HEK293T (cell line): Measurements from ENCODE around the gene DSG2.

Experiments used
- CTCF ChIA-PET: fragments of 350-600 bp; formaldehyde crosslinking; extraction: SDS; loops from one replicate; lab custom pipeline; 2021; ENCODE audit warnings: antibody characterized with exemption, inconsistent platforms; lab: Yijun Ruan, JAX
- POLR2A ChIA-PET: fragments of 350-600 bp; formaldehyde crosslinking; extraction: SDS; loops from one replicate; lab custom pipeline; 2020; ENCODE audit warnings: antibody characterized with exemption, inconsistent platforms; lab: Yijun Ruan, JAX
- DNase-seq: peaks from one replicate; pipeline ENCODE4 v3.0.0; 2012; ENCODE audit warnings: mixed read lengths; ENCODE audit errors: extremely low spot score
- ARNT ChIP-seq: fragments of 450-650 bp; IDR thresholded peaks from 2 replicates; pipeline ENCODE4 v1.6.1; 2017; ENCODE audit warnings: mild to moderate bottlenecking
- BHLHE40 ChIP-seq: fragments of 450-650 bp; IDR thresholded peaks from 2 replicates; pipeline ENCODE4 v1.6.1; 2016; ENCODE audit warnings: mild to moderate bottlenecking, moderate library complexity, borderline replicate concordance
- CTBP1 ChIP-seq: fragments of 450-650 bp; IDR thresholded peaks from 2 replicates; pipeline ENCODE4 v1.6.1; 2016; ENCODE audit warnings: borderline replicate concordance
- ELF4 ChIP-seq: fragments of 450-650 bp; IDR thresholded peaks from 2 replicates; pipeline ENCODE4 v1.6.1; 2017; ENCODE audit warnings: antibody characterized with exemption
- FOXA1 ChIP-seq: fragments of 450-650 bp; IDR thresholded peaks from 2 replicates; pipeline ENCODE4 v1.6.1; 2016; ENCODE audit warnings: mild to moderate bottlenecking
- FOXK2 ChIP-seq: fragments of 450-650 bp; IDR thresholded peaks from 2 replicates; pipeline ENCODE4 v1.6.1; 2016; ENCODE audit warnings: mild to moderate bottlenecking
- FOXM1 ChIP-seq: fragments of 450-650 bp; IDR thresholded peaks from 2 replicates; pipeline ENCODE4 v1.6.1; 2017; ENCODE audit warnings: mild to moderate bottlenecking, borderline replicate concordance
- HDGF ChIP-seq: fragments of 450-650 bp; IDR thresholded peaks from 2 replicates; pipeline ENCODE4 v1.6.1; 2017; ENCODE audit warnings: antibody characterized with exemption, borderline replicate concordance
- L3MBTL2 ChIP-seq: fragments of 450-650 bp; conservative IDR thresholded peaks from 2 replicates; pipeline ENCODE4 v1.6.1; 2016; ENCODE audit warnings: mild to moderate bottlenecking
- LEF1 ChIP-seq: fragments of 450-650 bp; IDR thresholded peaks from 2 replicates; pipeline ENCODE4 v1.6.1; 2017; ENCODE audit warnings: mild to moderate bottlenecking, borderline replicate concordance
- NFRKB ChIP-seq: fragments of 450-650 bp; IDR thresholded peaks from 2 replicates; pipeline ENCODE4 v1.6.1; 2016; ENCODE audit warnings: mild to moderate bottlenecking, moderate library complexity
- SP1 ChIP-seq: fragments of 450-650 bp; IDR thresholded peaks from 2 replicates; pipeline ENCODE4 v1.6.1; 2017
- SUZ12 ChIP-seq: fragments of 450-650 bp; IDR thresholded peaks from 2 replicates; pipeline ENCODE4 v1.6.1; 2016; ENCODE audit warnings: mild to moderate bottlenecking
- TARDBP ChIP-seq: fragments of 450-650 bp; IDR thresholded peaks from 2 replicates; pipeline ENCODE4 v1.6.1; 2016
- ZNF384 ChIP-seq: fragments of 450-650 bp; IDR thresholded peaks from 2 replicates; pipeline ENCODE4 v1.6.1; 2016
- TF ChIP-seq, protein P1 (sequence below): fragments of 450-650 bp; IDR thresholded peaks from 2 replicates; pipeline ENCODE4 v1.6.1; 2016

The DSG2 gene

GRCh38 chr18:31598021-31598805 is 100.2 kb downstream of the DSG2 start:
- ChIA-PET POLR2A (no interaction called here), CTCF (no interaction called here)
- TF ChIP-seq ZNF384 = no peak
- TF ChIP-seq CTBP1 = no peak
- TF ChIP-seq NFRKB = no peak
- TF ChIP-seq FOXK2 = no peak
- no peak for TF ChIP-seq TARDBP
- TF ChIP-seq L3MBTL2 = no peak
- TF ChIP-seq, protein P1, sequence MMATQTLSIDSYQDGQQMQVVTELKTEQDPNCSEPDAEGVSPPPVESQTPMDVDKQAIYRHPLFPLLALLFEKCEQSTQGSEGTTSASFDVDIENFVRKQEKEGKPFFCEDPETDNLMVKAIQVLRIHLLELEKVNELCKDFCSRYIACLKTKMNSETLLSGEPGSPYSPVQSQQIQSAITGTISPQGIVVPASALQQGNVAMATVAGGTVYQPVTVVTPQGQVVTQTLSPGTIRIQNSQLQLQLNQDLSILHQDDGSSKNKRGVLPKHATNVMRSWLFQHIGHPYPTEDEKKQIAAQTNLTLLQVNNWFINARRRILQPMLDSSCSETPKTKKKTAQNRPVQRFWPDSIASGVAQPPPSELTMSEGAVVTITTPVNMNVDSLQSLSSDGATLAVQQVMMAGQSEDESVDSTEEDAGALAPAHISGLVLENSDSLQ = no peak
- no peak for TF ChIP-seq ELF4
- no peak for TF ChIP-seq ARNT
- TF ChIP-seq HDGF = no peak
- TF ChIP-seq BHLHE40 = no peak
- no peak for TF ChIP-seq FOXM1
- TF ChIP-seq SUZ12 = no peak
- no peak for TF ChIP-seq FOXA1
- no peak for TF ChIP-seq LEF1
- TF ChIP-seq SP1 = no peak
- DNase-seq = no peak
